HepG2 (cell line): Measurements from ENCODE around the gene DCST2. TPM values are rescaled to one million over a fixed set of nuclear protein-coding genes. Genes with fewer than 3 reads are reported as not detected.

Source experiments
- CBX1 ChIP-seq: IDR thresholded peaks from one replicate; pipeline ENCODE4 v1.6.1; 2016; ENCODE audit warnings: antibody characterized with exemption, low read depth
- EHMT2 ChIP-seq: fragments of 200-600 bp; sonication (generic); IDR thresholded peaks from 2 replicates; pipeline ENCODE4 v1.7.0; 2017; ENCODE audit warnings: antibody characterized with exemption, low read depth, low read length, borderline replicate concordance
- NR2C2 ChIP-seq: sonication (generic); formaldehyde crosslinking; IDR thresholded peaks from 2 replicates; pipeline ENCODE4 v1.4.0; 2020; ENCODE audit warnings: missing genetic modification reagents, mild to moderate bottlenecking, moderate library complexity, borderline replicate concordance
- POLR2AphosphoS2 ChIP-seq: IDR thresholded peaks from 2 replicates; pipeline ENCODE4 v1.6.1; 2011; ENCODE audit warnings: low read depth, low read length, improper control_type of control experiment
- RFX3 ChIP-seq: IDR thresholded peaks from 2 replicates; pipeline ENCODE4 v1.6.1; 2016; ENCODE audit warnings: missing biosample characterization, missing genetic modification reagents
- RNF2 ChIP-seq: fragments of 450-650 bp; conservative IDR thresholded peaks from 2 replicates; pipeline ENCODE4 v1.6.1; 2016; ENCODE audit warnings: low read depth
- ZBTB1 ChIP-seq: sonication (generic); formaldehyde crosslinking; IDR thresholded peaks from 2 replicates; pipeline ENCODE4 v1.4.0; 2020; ENCODE audit warnings: missing genetic modification reagents, borderline replicate concordance
- ZFP37 ChIP-seq: sonication (generic); formaldehyde crosslinking; IDR thresholded peaks from 2 replicates; pipeline ENCODE4 v1.4.0; 2020; ENCODE audit warnings: missing genetic modification reagents, borderline replicate concordance
- ZIK1 ChIP-seq: sonication (generic); formaldehyde crosslinking; IDR thresholded peaks from 2 replicates; pipeline ENCODE4 v1.5.0; 2020; ENCODE audit warnings: mild to moderate bottlenecking, low read depth, missing genetic modification reagents, borderline replicate concordance
- ZNF230 ChIP-seq: sonication (generic); formaldehyde crosslinking; IDR thresholded peaks from 2 replicates; pipeline ENCODE4 v1.4.0; 2020; ENCODE audit warnings: mild to moderate bottlenecking, missing genetic modification reagents
- ZNF839 ChIP-seq: sonication (generic); formaldehyde crosslinking; IDR thresholded peaks from 2 replicates; pipeline ENCODE4 v1.4.0; 2020; ENCODE audit warnings: missing genetic modification reagents, mild to moderate bottlenecking, borderline replicate concordance
- ZSCAN9 ChIP-seq: IDR thresholded peaks from 2 replicates; pipeline ENCODE4 v1.6.1; 2016; ENCODE audit warnings: borderline replicate concordance
- polyA plus RNA-seq, 8 experiments: library from polyadenylated mRNA; depleted of rRNA in 3 of 8; stranded (reverse) in 7 of 8; unstranded in 1 of 8; fragments of >200 nt; fragmentation: Illumina TruSeq in 4 of 8; extraction: Trizol in 4 of 8; gene quantifications; 2 replicates each; pipeline versions ENCODE4 v1.2.1 to v1.2.3, GENCODE V29; 2011 to 2016; ENCODE audit warnings: low read depth in 4 of 8, missing spikeins in 1 of 8, mixed read lengths in 1 of 8; ENCODE audit not compliant: insufficient read depth in 1 of 8
- total RNA-seq, 5 experiments: library from RNA; depleted of rRNA; stranded (reverse); fragments of >200 nt; fragmentation: Illumina TruSeq; extraction: Trizol; gene quantifications; 2 replicates each; pipeline ENCODE4 v1.2.3, GENCODE V29; 2016; ENCODE audit warnings: low read depth in 1 of 5
- TF ChIP-seq, protein P1 (sequence below): sonication (generic); formaldehyde crosslinking; IDR thresholded peaks from 2 replicates; pipeline ENCODE4 v1.8.1; 2023; ENCODE audit warnings: mild to moderate bottlenecking, missing genetic modification reagents
- TF ChIP-seq, protein P2 (sequence below): sonication (generic); formaldehyde crosslinking; IDR thresholded peaks from 2 replicates; pipeline ENCODE4 v1.9.0; 2021; ENCODE audit warnings: missing genetic modification reagents, borderline replicate concordance
- TF ChIP-seq, protein P3 (sequence below): sonication (generic); formaldehyde crosslinking; IDR thresholded peaks from 2 replicates; pipeline ENCODE4 v1.8.1; 2022; ENCODE audit warnings: low read depth, mild to moderate bottlenecking, missing genetic modification reagents
- TF ChIP-seq, protein P4 (sequence below): sonication (generic); formaldehyde crosslinking; IDR thresholded peaks from 2 replicates; pipeline ENCODE4 v1.4.0; 2020; ENCODE audit warnings: missing genetic modification reagents, mild to moderate bottlenecking, borderline replicate concordance

Gene DCST2
- total and polyA plus RNA-seq, 2 of the 13 experiments (the other 11 are each of a cell fraction or from before 2014, with no cell fraction given), result 0.74 TPM; not detected in 1

DNA sequence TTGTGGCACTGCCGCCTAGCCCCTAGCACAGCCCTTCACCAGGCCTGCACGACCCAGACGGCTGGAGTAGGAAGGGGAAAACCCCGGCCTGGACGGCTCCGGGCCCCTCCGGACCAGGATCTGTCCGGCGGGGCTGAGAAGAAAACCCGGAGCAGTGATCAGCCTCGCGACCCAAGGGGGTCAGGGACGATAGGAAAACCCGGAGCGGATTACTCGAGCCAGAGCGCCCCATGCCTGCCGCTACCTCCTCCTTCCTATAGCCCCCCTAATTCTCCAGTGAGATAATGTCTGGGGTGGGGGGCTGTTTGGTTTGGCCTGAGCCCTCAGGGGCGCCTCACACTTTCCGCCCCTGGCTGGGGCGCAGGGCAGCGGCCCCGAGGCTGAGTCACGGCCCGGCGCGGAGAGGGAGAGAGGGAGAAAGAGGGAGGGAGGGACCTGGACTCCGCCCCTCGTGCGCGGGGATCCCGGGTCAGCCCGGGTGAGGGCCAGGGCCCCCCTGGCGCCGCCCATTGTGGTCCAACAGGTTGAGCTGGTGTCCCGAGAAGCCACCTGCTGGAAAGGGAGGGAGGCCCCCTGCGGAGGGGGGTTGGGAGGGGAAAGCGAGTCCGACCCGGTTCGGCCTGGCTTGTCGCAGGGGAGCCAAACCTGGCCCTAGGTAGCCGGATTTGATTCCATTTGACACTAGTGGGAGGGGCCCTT is 32.7 kb downstream of the DCST2 start (continued):
- TF ChIP-seq NR2C2 (CRISPR knock-in tag), result peak; percentile 75
- peak; percentile 23; the same call in 1 of the 2 replicates for TF ChIP-seq POLR2AphosphoS2
- peak; percentile 33 for TF ChIP-seq CBX1
- no peak for TF ChIP-seq ZNF230 (CRISPR knock-in tag)
- TF ChIP-seq, protein P1, sequence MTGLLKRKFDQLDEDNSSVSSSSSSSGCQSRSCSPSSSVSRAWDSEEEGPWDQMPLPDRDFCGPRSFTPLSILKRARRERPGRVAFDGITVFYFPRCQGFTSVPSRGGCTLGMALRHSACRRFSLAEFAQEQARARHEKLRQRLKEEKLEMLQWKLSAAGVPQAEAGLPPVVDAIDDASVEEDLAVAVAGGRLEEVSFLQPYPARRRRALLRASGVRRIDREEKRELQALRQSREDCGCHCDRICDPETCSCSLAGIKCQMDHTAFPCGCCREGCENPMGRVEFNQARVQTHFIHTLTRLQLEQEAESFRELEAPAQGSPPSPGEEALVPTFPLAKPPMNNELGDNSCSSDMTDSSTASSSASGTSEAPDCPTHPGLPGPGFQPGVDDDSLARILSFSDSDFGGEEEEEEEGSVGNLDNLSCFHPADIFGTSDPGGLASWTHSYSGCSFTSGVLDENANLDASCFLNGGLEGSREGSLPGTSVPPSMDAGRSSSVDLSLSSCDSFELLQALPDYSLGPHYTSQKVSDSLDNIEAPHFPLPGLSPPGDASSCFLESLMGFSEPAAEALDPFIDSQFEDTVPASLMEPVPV (CRISPR knock-in tag), result peak; percentile 82; the same call in 1 of the 2 replicates
- TF ChIP-seq ZNF839 (CRISPR knock-in tag), result 0 out of 2 replicates have a peak, but pooled peaks have one; percentile 56
- peak; percentile 78 for TF ChIP-seq ZSCAN9 (CRISPR knock-in tag)
- TF ChIP-seq, protein P2, sequence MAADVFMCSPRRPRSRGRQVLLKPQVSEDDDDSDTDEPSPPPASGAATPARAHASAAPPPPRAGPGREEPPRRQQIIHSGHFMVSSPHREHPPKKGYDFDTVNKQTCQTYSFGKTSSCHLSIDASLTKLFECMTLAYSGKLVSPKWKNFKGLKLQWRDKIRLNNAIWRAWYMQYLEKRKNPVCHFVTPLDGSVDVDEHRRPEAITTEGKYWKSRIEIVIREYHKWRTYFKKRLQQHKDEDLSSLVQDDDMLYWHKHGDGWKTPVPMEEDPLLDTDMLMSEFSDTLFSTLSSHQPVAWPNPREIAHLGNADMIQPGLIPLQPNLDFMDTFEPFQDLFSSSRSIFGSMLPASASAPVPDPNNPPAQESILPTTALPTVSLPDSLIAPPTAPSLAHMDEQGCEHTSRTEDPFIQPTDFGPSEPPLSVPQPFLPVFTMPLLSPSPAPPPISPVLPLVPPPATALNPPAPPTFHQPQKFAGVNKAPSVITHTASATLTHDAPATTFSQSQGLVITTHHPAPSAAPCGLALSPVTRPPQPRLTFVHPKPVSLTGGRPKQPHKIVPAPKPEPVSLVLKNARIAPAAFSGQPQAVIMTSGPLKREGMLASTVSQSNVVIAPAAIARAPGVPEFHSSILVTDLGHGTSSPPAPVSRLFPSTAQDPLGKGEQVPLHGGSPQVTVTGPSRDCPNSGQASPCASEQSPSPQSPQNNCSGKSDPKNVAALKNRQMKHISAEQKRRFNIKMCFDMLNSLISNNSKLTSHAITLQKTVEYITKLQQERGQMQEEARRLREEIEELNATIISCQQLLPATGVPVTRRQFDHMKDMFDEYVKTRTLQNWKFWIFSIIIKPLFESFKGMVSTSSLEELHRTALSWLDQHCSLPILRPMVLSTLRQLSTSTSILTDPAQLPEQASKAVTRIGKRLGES (CRISPR knock-in tag), result no peak
- no peak for TF ChIP-seq ZIK1 (CRISPR knock-in tag)
- TF ChIP-seq ZFP37, result no peak
- TF ChIP-seq RFX3, result no peak
- TF ChIP-seq, protein P3, sequence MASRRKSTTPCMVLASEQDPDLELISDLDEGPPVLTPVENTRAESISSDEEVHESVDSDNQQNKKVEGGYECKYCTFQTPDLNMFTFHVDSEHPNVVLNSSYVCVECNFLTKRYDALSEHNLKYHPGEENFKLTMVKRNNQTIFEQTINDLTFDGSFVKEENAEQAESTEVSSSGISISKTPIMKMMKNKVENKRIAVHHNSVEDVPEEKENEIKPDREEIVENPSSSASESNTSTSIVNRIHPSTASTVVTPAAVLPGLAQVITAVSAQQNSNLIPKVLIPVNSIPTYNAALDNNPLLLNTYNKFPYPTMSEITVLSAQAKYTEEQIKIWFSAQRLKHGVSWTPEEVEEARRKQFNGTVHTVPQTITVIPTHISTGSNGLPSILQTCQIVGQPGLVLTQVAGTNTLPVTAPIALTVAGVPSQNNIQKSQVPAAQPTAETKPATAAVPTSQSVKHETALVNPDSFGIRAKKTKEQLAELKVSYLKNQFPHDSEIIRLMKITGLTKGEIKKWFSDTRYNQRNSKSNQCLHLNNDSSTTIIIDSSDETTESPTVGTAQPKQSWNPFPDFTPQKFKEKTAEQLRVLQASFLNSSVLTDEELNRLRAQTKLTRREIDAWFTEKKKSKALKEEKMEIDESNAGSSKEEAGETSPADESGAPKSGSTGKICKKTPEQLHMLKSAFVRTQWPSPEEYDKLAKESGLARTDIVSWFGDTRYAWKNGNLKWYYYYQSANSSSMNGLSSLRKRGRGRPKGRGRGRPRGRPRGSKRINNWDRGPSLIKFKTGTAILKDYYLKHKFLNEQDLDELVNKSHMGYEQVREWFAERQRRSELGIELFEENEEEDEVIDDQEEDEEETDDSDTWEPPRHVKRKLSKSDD (CRISPR knock-in tag), result no peak; the same call in 1 of the 2 replicates
- TF ChIP-seq ZBTB1 (CRISPR knock-in tag), result no peak
- peak; percentile 68; the same call in 1 of the 2 replicates for TF ChIP-seq RNF2
- no peak for TF ChIP-seq EHMT2
- TF ChIP-seq, protein P4, sequence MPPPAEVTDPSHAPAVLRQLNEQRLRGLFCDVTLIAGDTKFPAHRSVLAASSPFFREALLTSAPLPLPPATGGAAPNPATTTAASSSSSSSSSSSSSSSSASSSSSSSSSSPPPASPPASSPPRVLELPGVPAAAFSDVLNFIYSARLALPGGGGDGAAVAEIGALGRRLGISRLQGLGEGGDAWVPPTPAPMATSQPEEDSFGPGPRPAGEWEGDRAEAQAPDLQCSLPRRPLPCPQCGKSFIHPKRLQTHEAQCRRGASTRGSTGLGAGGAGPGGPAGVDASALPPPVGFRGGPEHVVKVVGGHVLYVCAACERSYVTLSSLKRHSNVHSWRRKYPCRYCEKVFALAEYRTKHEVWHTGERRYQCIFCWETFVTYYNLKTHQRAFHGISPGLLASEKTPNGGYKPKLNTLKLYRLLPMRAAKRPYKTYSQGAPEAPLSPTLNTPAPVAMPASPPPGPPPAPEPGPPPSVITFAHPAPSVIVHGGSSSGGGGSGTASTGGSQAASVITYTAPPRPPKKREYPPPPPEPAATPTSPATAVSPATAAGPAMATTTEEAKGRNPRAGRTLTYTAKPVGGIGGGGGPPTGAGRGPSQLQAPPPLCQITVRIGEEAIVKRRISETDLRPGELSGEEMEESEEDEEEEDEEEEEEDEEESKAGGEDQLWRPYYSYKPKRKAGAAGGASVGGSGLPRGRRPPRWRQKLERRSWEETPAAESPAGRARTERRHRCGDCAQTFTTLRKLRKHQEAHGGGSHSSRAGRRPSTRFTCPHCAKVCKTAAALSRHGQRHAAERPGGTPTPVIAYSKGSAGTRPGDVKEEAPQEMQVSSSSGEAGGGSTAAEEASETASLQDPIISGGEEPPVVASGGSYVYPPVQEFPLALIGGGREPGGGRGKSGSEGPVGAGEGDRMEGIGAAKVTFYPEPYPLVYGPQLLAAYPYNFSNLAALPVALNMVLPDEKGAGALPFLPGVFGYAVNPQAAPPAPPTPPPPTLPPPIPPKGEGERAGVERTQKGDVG (CRISPR knock-in tag), result no peak; the same call in 1 of the 2 replicates
